ENCODE data around the gene SQOR. TPM values are rescaled to one million over a fixed set of nuclear protein-coding genes. Genes with fewer than 3 reads are reported as not detected.
"Not testable (repeated sequence)": the region's sequence is repeated elsewhere in the genome, so short reads cannot be mapped to it uniquely, and the experiment has no call there.

Gene SQOR
- total RNA-seq, 1 donor from 2014 or later: 125 TPM

DNA sequence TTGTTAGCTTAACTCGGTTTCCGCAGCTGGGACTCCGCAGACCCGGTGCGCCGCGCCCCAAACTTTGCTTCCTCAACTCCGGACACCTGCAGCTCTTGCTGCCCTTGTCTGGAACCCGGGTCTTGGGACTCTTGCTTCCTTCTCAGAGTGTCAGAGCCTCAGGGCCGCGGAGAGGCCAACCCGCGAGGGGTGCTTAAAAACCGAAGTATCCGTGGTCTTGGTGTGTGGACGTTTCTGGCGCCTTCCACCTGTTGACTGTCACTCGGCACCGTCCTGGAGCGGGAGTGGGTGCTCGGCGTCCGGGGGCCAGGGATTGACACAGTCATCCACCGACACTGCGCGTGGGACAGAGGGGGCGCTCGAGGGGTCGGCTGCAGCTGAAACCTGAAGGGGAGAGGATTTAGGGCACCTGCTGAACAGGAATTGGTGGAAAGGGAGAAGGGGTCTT is 386 bp downstream of the SQOR start:
- ATAC-seq: peak; percentile 35

DNA sequence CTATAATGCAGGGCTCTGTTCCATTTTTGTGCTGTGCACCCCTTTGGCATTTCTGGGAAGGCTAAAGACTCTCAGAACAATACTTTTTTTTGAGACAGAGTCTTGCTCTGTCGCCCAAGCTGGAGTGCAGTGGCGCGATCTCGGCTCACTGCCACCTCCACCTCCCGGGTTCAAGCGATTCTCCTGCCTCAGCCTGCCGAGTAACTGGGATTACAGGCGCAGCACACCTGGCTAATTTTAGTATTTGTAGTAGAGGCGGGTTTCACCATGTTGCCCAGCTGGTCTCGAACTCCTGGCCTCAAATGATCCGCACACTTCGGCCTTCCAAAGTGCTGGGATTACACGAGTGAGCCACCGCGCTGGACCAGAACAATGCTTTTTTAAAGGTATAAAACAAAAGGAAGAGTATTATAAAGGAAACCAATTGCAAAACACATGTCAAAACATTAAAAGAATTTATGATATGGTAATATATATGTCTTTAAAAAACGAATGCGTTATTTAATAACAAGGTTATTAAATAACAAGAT is 999 bp downstream of the SQOR start:
- ATAC-seq: no peak

DNA sequence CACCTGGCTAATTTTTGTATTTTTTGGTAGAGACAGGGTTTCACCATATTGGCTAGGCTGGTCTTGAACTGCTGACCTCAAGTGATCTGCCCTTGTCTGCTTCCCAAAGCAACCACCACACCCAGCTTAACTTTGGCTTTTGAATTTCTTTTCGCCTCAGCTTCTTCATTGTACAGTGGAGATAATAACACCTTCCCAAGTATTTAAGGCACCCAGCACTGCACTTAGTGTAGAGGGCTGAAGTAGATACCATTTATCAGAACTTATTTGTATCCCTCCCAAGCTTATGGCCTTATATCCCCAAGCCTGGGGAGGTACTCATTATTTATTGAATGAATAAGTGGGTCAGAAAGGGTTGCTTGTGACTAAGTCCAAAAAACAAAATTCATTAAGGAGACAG is 2.3 kb downstream of the SQOR start:
- ATAC-seq: no peak

- peak; percentile 7 for ATAC-seq
Observed at GRCh38 chr15:45637552-45638033, 2.8 kb downstream of the SQOR start.

DNA sequence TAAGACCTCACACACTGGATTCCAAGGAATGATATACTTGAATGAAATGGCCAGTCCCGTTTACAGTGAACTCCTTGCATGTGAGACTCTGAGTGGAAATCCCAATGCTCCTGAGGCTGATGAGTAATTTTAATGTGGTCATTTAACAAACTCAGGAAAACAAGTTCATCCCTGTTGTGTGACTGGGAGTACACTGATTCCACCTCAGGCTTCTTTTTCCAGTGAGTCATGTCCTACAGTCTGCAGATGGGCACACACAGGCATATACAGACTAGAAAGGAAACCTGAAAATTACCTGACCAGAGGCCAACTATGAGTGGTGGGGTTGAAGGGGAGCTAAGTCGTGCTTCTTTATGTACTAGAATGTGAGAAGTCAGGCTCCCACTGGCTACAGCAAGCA is 5.8 kb downstream of the SQOR start:
- peak; percentile 78 for ATAC-seq

GRCh38 chr15:45641374-45641781 is 6.5 kb downstream of the SQOR start:
- peak; percentile 85 for ATAC-seq

- ATAC-seq: no peak
Observed at GRCh38 chr15:45641999-45642932, 7.4 kb downstream of the SQOR start.

DNA sequence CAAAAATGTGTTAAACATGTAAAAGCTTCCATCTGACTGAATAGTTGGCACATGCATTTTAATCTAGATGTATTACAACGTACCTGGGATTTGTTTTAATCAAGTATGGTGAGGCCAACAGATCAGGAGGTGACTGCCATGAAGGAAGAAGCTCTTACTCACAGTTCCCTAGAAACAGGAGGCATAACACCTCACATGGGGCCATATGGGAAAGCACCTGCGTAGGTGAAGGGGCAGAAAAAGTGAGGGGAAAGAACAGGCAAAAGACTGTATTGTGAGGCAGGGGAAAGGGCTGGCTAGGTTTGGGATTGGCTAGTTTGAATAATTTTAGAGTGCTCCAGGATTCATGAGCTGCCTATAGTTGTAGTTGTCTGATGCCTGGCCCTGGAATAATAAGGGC is 9.6 kb downstream of the SQOR start:
- ATAC-seq: no peak

GRCh38 chr15:45645026-45645980 is 10.5 kb downstream of the SQOR start:
- ATAC-seq: peak; percentile 17

DNA sequence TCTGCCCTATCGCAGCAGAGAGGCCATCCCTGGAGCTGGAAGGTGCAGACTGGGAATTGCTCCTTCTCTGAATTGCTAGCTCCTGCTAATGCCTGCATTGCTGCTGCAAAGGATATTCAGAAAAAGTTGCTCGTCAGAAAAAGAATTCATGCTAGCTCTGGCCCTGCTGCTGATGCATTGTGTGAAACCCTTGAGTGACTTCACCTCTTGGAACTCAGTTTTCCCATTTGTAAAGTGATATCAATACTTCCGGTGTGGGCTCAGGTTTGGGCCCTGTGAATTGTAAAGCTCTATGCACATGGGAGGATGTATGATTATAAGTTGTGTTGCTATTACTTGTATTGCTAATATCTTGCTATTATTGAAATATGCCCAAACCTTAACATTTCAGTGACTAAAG is 11.4 kb downstream of the SQOR start:
- ATAC-seq: no peak

- no peak for ATAC-seq
Observed at GRCh38 chr15:45647828-45648227, 13.0 kb downstream of the SQOR start.

DNA sequence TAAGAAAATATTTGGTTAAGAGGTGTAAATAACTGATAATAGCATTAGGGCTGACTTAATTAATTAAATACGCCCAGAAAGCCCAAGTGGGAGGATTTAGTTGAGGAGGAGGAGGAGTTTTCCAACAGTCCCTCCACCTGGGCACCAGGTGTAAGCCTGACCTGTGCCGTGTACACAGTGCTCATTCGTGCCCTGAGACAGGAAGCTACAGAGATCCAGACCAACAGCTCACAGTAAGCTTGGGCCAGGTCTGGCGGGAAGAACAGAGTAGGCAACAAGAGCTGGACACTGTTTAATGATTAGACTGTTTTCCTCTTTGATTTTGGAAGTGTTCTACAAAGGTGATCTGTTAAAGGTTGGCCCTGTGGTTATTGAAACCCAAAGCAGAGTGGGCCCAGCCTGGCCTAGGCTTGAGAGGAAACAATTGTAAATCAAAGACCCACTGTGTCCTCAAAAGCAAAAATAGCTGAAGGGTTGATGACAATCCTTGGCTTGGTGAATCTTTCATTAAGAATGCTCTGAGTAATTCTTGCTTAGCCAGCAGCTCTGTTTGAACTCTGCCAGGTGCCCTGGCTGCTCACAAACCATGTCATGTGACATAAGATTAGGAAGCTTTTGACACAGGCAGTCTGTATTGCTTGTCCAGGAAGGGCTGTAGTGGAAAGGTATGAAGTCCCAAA is 13.8 kb downstream of the SQOR start:
- ATAC-seq: peak; percentile 78

GRCh38 chr15:45650007-45650406 is 15.2 kb downstream of the SQOR start:
- not testable (repeated sequence) for ATAC-seq

DNA sequence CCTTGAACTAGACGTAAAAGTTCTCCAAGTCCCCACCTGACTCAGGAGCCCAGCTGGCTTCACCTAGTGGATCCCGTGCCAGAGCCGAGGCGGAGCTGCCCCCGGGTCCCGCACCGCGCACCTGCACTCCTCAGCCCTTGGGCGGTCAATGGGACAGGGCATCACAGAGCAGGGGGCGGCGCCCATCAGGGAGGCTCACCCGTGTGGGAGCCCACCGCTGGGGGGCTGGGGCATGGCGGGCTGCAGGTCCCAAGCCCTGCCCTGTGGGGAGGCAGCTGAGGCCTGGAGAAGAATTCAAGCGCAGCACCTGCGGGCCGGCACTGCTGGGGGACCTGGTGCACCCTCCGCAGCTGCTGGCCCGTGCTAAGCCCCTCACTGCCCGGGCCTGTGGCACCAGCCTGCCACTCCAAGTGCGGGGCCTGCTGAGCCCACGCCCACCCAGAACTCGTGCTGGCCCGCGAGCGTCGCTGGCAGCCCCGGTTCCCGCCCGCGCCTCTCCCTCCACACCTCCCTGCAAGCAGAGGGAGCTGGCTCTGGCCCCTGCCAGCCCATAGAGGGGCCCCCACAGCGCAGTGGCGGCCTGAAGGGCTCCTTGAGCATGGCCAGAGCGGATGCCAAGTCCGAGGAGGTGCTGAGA is 16.2 kb downstream of the SQOR start:
- ATAC-seq: no peak

DNA sequence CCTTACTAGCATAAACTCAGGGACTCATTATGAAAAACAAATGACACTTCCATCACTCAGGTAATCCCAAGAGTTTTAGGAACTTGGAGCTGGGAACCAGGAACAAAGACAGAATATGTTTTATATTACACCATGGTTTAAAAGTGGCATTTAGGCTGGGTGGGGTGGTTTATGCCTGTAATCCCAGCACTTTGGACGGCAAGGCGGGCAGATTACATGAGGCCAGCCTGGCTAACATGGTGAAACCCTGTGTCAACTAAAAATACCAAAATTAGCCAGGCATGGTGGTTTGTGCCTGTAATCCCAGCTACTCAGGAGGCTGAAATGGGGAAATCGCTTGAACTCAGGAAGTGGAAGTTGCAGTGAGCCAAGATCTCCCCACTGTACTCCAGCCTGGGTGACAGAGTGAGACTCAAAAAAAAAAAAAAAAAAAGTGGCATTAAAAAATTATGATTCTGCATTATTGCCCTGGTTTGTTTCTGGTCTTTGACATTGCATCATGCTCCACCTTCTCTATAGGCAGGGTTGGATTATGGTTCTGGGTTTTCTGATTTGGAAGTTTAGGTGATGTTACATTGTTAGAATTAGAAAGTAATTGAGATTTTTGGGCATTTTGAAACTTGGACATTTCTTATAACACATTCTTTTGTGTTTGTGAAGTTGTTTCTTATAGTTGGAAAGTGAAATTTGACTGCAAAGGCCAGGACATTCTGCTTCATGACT is 19.0 kb downstream of the SQOR start:
- no peak for ATAC-seq

GRCh38 chr15:45654749-45655148 is 19.9 kb downstream of the SQOR start:
- no peak for ATAC-seq

GRCh38 chr15:45657254-45657653 is 22.4 kb downstream of the SQOR start:
- ATAC-seq: no peak

DNA sequence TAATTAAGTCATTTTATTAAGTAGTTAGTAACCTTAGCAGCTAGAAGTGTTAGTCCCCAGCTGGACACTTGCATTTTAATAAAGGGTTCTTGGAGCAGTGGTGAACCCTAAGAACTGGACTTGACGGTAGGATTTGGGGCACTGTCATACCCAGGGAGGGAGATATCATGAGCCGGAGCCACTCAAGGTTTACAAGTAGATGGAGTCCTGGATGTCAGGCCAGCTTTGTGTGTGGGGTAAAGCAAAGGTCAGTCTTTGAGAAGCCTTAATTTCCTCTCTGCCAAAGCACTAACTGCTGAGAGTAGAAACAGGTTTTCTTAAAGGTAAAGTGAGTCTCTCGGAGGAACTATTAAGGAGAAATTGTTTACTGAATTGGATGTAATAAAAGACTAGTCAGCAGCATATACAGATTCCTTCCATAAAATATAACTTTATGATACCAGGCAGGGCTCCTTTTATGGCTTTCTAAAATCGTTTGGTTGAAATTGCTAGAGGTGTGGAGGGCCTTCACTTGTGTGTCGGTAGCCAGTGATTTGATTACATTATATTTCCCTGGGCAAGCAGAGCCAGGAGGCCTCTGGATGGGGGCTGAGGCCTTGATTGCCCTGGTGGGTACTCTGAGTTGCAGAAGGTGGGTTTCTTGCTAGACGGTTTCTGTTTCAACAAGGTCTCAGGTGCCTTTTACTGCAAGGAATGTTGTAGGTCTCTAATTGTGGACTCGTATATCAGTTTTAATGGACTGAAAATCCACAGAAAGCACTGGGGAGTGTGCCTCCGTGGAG is 23.1 kb downstream of the SQOR start:
- ATAC-seq: no peak

- ATAC-seq: peak; percentile 94
Observed at GRCh38 chr15:45660231-45660979, 25.6 kb downstream of the SQOR start.
